IPS-18c (cell line): ENCODE data around the gene S1PR2.
A peak's percentile ranks its signal among the peaks of the same experiment; 100 is the strongest.
"Not testable (repeated sequence)": the region's sequence is repeated elsewhere in the genome, so short reads cannot be mapped to it uniquely, and the experiment has no call there.

Experiments
- H3K4me3 ChIP-seq: 2 replicates; pipeline ENCODE4 v1.7.0; 2013; ENCODE audit warnings: low read depth, mild to moderate bottlenecking, low read length, moderate library complexity; ENCODE audit not compliant: insufficient read depth
- H3K9me3 ChIP-seq: one replicate; pipeline ENCODE4 v1.6.1; 2013; ENCODE audit warnings: mild to moderate bottlenecking, low read length, moderate library complexity; ENCODE audit not compliant: control insufficient read depth, insufficient read depth

S1PR2 gene

GRCh38 chr19:10258080-10258710 is 27.1 kb upstream of the S1PR2 start:
- Histone ChIP-seq H3K4me3 (no peak overlapping the region), H3K9me3 (no peaks in the 10 kb centered on the region)

GRCh38 chr19:10256970-10257615 is 26.0 kb upstream of the S1PR2 start:
- no peaks in the 10 kb centered on the region for H3K9me3 ChIP-seq
- no peak overlapping the region for H3K4me3 ChIP-seq

GRCh38 chr19:10256551-10256950 is 25.4 kb upstream of the S1PR2 start:
- Histone ChIP-seq H3K9me3 (no peaks in the 10 kb centered on the region), H3K4me3 (no peak overlapping the region)

- no peaks in the 10 kb centered on the region for H3K9me3 ChIP-seq
Observed at GRCh38 chr19:10255358-10255757, 24.2 kb upstream of the S1PR2 start.

GRCh38 chr19:10254244-10254643 is 23.1 kb upstream of the S1PR2 start:
- Histone ChIP-seq H3K9me3 (no peaks in the 10 kb centered on the region), H3K4me3 (no peak overlapping the region)

More at GRCh38 chr19:10255358-10255757, 24.2 kb upstream of the S1PR2 start:
- H3K4me3 ChIP-seq, result no peak overlapping the region

GRCh38 chr19:10252707-10253106 is 21.6 kb upstream of the S1PR2 start:
- peak overlapping the region; percentile 95 for H3K4me3 ChIP-seq
- no peaks in the 10 kb centered on the region for H3K9me3 ChIP-seq

- no peaks in the 10 kb centered on the region for H3K9me3 ChIP-seq
- peak within 1 kb of the TSS; percentile 95 for H3K4me3 ChIP-seq
Observed at GRCh38 chr19:10251792-10252694, 20.9 kb upstream of the S1PR2 start, which contains the start of gene MRPL4. TSS of gene MRPL4 (plus strand) at chr19:10252214. CDS start at chr19:10252254, 40 bp downstream.

- no peak overlapping the region for H3K4me3 ChIP-seq
Observed at GRCh38 chr19:10246511-10246910, 15.4 kb upstream of the S1PR2 start.

GRCh38 chr19:10245189-10245939 is 14.2 kb upstream of the S1PR2 start:
- H3K4me3 ChIP-seq, result no peak overlapping the region
- no peaks in the 10 kb centered on the region for H3K9me3 ChIP-seq

More at GRCh38 chr19:10246511-10246910, 15.4 kb upstream of the S1PR2 start:
- no peaks in the 10 kb centered on the region for H3K9me3 ChIP-seq

GRCh38 chr19:10243606-10244005 is 12.5 kb upstream of the S1PR2 start:
- Histone ChIP-seq H3K9me3 (no peaks in the 10 kb centered on the region), H3K4me3 (no peak overlapping the region)

GRCh38 chr19:10241826-10242449 is 10.8 kb upstream of the S1PR2 start:
- H3K4me3 ChIP-seq, H3K9me3 ChIP-seq: not testable (repeated sequence)

- no peak overlapping the region for H3K4me3 ChIP-seq
- no peaks in the 10 kb centered on the region for H3K9me3 ChIP-seq
Observed at GRCh38 chr19:10238172-10238783, 7.1 kb upstream of the S1PR2 start.

GRCh38 chr19:10237702-10238101 is 6.6 kb upstream of the S1PR2 start:
- no peak overlapping the region; the same call in 1 of the 2 replicates for H3K4me3 ChIP-seq

GRCh38 chr19:10235409-10235808 is 4.3 kb upstream of the S1PR2 start:
- H3K9me3 ChIP-seq, H3K4me3 ChIP-seq: not testable (repeated sequence)

More at GRCh38 chr19:10237702-10238101, 6.6 kb upstream of the S1PR2 start:
- no peaks in the 10 kb centered on the region for H3K9me3 ChIP-seq

- no peaks in the 10 kb centered on the region for H3K9me3 ChIP-seq
- no peak overlapping the region for H3K4me3 ChIP-seq
Observed at GRCh38 chr19:10235003-10235402, 3.9 kb upstream of the S1PR2 start.

GRCh38 chr19:10233946-10234345 is 2.8 kb upstream of the S1PR2 start:
- Histone ChIP-seq H3K4me3 (no peak overlapping the region), H3K9me3 (no peaks in the 10 kb centered on the region)
